ENCODE data around the gene INPP5A.

The INPP5A gene

GRCh38 chr10:132804785-132805426, 267.3 kb downstream of the INPP5A start:
- Histone ChIP-seq H3K27ac (ENCODE audit: low read length) (no peak overlapping the region), H2AFZ (ENCODE audit: low read length) (no peak overlapping the region), H3K9me2 (replicated peaks; ENCODE audit: insufficient read depth, low read length) (no peaks in the 10 kb centered on the region), H3K27me3 (replicated peaks; ENCODE audit: insufficient read depth, low read length) (peaks cover 15% of the 10 kb centered on the region), H3K4me2 (ENCODE audit: low read depth, low read length) (no peak overlapping the region), H3K9ac (ENCODE audit: low read length) (no peak overlapping the region), H3F3A (ENCODE audit: insufficient read depth, low read length) (no peaks in the 10 kb centered on the region), H4K20me1 (ENCODE audit: insufficient read depth, low read length) (no peaks in the 10 kb centered on the region), H3K4me3 (ENCODE audit: low read length) (no peak overlapping the region), H3K9me3 (replicated peaks; ENCODE audit: insufficient read depth, low read length) (no peaks in the 10 kb centered on the region), H3K36me3 (replicated peaks; ENCODE audit: insufficient read depth, low read length) (no peaks in the 10 kb centered on the region), H3K79me2 (ENCODE audit: low read length) (no peaks in the 10 kb centered on the region), H3K4me1 (ENCODE audit: low read length) (no peaks in the 10 kb centered on the region)
- TF ChIP-seq CTCF (IDR thresholded peaks at IDR 0.05; ENCODE audit: low read length) (no peak), EZH2phosphoT487 (IDR thresholded peaks at IDR 0.05; ENCODE audit: low read length) (no peak), EZH2 (optimal IDR thresholded peaks at IDR 0.05; ENCODE audit: low read depth, low read length) (no peak)
- DNase-seq = no peak

GRCh38 chr10:132805599-132805998, 268.0 kb downstream of the INPP5A start:
- no peak for DNase-seq

GRCh38 chr10:132806110-132806509, 268.5 kb downstream of the INPP5A start:
- Histone ChIP-seq H3K4me3 (ENCODE audit: low read length) (no peak overlapping the region), H3K9me2 (replicated peaks; ENCODE audit: insufficient read depth, low read length) (no peaks in the 10 kb centered on the region), H3K9me3 (replicated peaks; ENCODE audit: insufficient read depth, low read length) (no peaks in the 10 kb centered on the region), H3K9ac (ENCODE audit: low read length) (no peak overlapping the region), H3K27ac (ENCODE audit: low read length) (no peak overlapping the region), H3K4me1 (ENCODE audit: low read length) (no peaks in the 10 kb centered on the region), H3K36me3 (replicated peaks; ENCODE audit: insufficient read depth, low read length) (no peaks in the 10 kb centered on the region), H3K79me2 (ENCODE audit: low read length) (no peaks in the 10 kb centered on the region), H3F3A (ENCODE audit: insufficient read depth, low read length) (no peaks in the 10 kb centered on the region), H2AFZ (ENCODE audit: low read length) (no peak overlapping the region), H3K27me3 (replicated peaks; ENCODE audit: insufficient read depth, low read length) (peaks cover 15% of the 10 kb centered on the region), H4K20me1 (ENCODE audit: insufficient read depth, low read length) (no peaks in the 10 kb centered on the region), H3K4me2 (ENCODE audit: low read depth, low read length) (no peak overlapping the region)
- no peak for TF ChIP-seq CTCF (IDR thresholded peaks at IDR 0.05; ENCODE audit: low read length)
- no peak for DNase-seq

More at GRCh38 chr10:132805599-132805998, 268.0 kb downstream of the INPP5A start:
- no peak for TF ChIP-seq EZH2 (optimal IDR thresholded peaks at IDR 0.05; ENCODE audit: low read depth, low read length)
- TF ChIP-seq CTCF (IDR thresholded peaks at IDR 0.05; ENCODE audit: low read length) = no peak
- TF ChIP-seq EZH2phosphoT487 (IDR thresholded peaks at IDR 0.05; ENCODE audit: low read length) = no peak
- no peak overlapping the region for H3K4me2 ChIP-seq (ENCODE audit: low read depth, low read length)
- no peak overlapping the region for H3K27ac ChIP-seq (ENCODE audit: low read length)
- no peaks in the 10 kb centered on the region for H3K36me3 ChIP-seq (replicated peaks; ENCODE audit: insufficient read depth, low read length)
- no peaks in the 10 kb centered on the region for H4K20me1 ChIP-seq (ENCODE audit: insufficient read depth, low read length)
- H3K9me3 ChIP-seq (replicated peaks; ENCODE audit: insufficient read depth, low read length) = no peaks in the 10 kb centered on the region
- no peaks in the 10 kb centered on the region for H3K4me1 ChIP-seq (ENCODE audit: low read length)
- H3K79me2 ChIP-seq (ENCODE audit: low read length) = no peaks in the 10 kb centered on the region
- peaks cover 15% of the 10 kb centered on the region for H3K27me3 ChIP-seq (replicated peaks; ENCODE audit: insufficient read depth, low read length)
- no peaks in the 10 kb centered on the region for H3K9me2 ChIP-seq (replicated peaks; ENCODE audit: insufficient read depth, low read length)
- H3K4me3 ChIP-seq (ENCODE audit: low read length) = no peak overlapping the region
- H2AFZ ChIP-seq (ENCODE audit: low read length) = no peak overlapping the region
- H3F3A ChIP-seq (ENCODE audit: insufficient read depth, low read length) = no peaks in the 10 kb centered on the region
- no peak overlapping the region for H3K9ac ChIP-seq (ENCODE audit: low read length)
